ENCODE measurements around the gene MT1F.
A peak's percentile ranks its signal among the peaks of the same experiment; 100 is the strongest.

Gene MT1F

GRCh38 chr16:56625943-56626654, 31.7 kb upstream of the MT1F start:
- DNase-seq, result no peak

- DNase-seq, result no peak
These were observed 31.1 kb upstream of the MT1F start for GRCh38 chr16:56626685-56627084.

- DNase-seq, result no peak
These were observed 29.0 kb upstream of the MT1F start for GRCh38 chr16:56628486-56629350.

DNA sequence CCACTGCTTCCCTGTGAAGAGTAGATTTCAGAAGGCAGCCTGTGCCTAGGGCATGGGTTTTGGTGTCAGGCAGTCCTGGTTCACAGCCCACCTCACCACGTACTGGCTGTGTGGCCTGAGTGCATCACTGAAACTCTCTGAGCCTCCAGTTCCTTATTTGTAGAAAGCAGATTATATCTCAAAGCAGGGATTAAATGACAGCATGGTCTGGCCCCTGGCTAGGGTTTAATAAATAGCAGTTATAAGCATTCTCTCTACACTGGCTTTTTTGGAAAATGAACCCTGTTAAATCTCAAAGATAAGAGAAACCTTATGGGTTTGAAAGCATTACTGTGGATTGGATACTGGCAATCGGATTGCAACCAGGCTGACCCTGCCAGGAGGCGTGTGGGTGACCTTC, 28.2 kb upstream of the MT1F start:
- DNase-seq, result no peak

GRCh38 chr16:56630134-56630533, 27.6 kb upstream of the MT1F start:
- DNase-seq, result no peak

DNA sequence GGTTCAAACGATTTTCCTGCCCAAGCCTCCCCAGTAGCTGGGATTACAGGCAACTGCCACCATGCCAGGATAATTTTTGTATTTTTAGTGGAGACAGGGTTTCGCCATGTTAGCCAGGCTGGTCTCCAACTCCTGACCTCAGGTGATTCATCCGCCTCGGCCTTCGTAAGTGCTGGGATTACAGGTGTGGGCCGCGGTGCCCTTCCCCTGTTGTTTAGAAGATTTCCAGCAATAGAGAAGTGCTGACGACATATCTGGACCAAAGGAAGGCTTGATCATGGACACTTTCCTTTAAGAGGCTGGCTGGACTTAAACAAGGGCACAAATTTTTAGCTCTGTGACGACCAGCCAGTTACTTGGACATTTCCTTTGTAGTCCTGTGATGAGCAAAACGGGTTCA, 26.6 kb upstream of the MT1F start:
- no peak for DNase-seq

DNA sequence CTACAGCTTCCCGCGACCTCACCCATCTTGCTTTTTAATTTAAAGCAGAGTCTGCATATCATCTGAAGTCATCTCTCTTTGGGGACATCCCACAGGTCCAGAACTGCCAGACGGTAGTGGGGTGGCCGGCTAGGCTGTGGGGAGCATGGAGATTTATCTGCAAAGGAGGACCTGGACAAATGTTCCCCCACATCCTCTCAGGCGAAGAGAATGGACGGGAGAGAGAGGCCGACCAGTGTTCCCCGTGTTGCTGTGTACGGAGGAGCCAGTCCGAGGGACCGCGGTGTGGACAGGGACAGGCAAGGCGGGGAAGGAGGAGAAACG, 26.0 kb upstream of the MT1F start:
- DNase-seq, result no peak

DNA sequence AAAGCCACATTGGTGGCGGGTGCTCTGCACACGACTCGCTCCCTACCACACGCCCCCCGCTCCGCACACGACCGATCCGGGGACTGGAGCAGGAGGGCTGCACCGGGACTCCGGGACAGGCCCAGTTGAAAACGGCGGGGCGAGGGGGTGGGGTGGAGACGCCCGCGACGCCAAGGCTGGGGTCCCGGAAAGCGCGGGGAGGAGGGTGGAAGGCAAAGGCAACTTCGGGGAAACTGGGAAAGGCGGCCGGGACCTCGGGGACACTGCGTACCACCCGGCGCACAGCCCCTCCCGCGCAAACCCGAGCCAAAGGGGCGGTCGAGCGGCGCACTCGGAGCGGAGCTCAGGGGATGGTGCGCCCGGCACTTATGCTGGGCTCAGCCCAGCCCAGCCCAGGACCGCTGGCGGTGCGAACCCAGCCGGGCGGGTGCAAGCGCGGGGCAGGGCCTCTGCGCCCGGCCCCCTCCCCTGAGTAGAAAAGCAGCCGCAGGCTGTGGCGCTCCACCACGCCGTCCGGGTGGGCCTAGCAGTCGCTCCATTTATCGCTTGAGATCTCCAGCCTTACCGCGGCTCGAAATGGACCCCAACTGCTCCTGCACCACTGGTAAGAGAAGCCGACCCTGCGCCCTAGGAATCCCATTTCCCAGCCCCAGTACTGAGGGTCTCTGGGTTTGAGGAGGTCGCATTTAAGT, 25.5 kb upstream of the MT1F start, which contains the start of gene MT1M:
TSS of gene MT1M (plus strand) at position 504 of the 692 bp plus-strand sequence. CDS start at position 577, 73 bp downstream.
- DNase-seq, result no peak

DNA sequence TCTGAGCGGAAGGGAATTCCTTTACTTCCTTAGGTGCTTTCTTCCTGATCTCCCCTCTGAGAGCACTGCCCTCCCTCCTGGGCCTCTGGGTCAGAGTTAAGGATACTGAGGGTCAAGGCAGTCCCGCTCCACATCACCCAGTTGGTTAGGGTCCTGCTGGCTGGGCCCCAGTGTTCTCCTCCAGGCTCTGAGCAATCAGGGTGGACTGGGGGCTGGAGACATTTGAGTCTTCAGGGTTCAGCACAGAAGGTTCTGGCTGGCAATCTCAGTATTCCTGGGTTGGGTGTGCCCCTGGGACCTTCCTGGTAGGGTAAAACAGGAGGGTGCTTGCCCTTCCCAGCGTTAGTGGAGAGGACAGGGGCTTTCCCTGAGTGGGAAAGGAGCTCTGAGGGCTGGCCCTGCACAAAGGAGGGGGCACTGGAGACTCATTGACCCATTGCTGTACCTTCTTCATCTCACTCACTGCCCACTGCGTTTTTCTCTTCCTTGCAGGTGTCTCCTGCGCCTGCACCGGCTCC, 24.9 kb upstream of the MT1F start:
- no peak for DNase-seq

DNA sequence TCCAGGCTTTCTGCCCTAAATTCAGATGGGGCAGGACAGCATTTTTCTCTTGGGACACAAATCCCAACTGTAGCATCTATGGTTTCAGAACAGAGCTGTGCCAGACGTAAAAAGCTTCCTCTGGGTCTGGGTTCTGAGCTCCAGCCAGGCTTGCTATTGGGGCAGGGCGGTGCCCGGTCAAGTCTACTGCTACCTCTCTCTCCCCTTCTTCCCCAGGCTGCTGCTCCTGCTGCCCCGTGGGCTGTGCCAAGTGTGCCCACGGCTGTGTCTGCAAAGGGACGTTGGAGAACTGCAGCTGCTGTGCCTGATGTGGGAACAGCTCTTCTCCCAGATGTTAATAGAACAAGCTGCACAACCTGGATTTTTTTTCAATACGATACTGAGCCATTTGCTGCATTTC, 24.2 kb upstream of the MT1F start:
- DNase-seq, result no peak

DNA sequence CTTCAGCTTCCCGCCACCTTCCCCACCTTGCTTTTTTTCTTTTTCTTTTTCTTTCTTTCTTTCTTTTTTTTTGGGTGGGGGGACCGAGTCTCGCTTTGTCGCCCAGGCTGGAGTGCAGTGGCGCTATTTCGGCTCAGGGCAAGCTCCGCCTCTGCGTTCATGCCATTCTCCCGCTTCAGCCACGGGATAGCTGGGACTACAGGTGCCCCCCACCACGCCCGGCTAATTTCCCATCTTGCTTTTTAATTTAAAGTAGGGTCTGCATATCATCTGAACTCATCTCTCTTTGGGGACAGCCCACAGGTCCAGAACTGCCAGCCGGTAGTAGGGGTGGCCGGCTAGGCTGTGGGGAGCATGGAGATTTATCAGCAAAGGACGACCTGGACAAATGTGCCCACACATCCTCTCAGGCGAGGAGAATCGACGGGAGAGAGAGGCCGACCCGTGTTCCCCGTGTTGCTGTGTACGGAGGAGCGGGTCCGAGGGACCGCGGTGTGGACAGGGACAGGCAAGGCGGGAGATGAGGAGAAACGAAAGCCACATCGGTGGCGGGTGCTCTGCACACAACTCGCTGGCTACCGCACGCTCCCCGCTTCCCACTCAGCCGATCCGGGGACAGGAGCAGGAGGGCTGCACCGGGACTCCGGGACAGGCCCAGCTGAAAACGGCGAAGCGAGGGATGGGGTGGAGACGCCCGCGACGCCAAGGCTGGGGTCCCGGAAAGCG, 22.9 kb upstream of the MT1F start:
- no peak for DNase-seq

- DNase-seq, result no peak
These were observed 22.3 kb upstream of the MT1F start for GRCh38 chr16:56635441-56635967.

DNA sequence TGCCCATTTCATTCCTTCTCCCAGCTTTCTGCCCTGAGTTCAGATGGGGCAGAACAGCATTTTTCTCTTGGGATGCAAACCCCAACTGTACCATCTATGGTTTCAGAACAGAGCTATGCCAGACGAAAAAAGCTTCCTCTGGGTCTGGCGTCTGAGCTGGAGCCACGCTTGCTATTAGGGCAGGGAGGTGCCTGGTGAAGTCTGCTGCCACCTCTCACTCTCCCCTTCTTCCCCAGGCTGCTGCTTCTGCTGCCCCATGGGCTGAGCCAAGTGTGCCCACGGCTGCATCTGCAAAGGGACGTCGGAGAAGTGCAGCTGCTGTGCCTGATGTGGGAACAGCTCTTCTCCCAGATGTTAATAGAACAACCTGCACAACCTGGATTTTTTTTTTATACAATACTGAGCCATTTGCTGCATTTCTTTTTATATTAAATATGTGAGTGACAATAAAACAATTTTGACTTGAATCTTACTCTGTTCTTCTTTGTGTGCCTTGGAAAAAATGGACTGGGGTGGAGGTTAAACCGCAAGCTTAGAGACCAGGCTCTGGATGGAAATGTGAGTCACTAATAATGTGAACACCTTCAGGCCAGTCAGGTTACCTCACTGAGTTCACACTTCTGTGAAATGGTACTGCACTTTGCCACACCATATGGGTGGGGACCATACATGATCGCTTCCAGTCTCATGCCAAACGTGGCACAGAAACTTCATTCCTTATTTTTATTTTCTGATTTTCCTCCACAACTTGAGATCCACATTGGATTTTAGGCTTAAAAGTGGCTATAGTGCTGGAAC, 20.9 kb upstream of the MT1F start:
- DNase-seq, result no peak

DNA sequence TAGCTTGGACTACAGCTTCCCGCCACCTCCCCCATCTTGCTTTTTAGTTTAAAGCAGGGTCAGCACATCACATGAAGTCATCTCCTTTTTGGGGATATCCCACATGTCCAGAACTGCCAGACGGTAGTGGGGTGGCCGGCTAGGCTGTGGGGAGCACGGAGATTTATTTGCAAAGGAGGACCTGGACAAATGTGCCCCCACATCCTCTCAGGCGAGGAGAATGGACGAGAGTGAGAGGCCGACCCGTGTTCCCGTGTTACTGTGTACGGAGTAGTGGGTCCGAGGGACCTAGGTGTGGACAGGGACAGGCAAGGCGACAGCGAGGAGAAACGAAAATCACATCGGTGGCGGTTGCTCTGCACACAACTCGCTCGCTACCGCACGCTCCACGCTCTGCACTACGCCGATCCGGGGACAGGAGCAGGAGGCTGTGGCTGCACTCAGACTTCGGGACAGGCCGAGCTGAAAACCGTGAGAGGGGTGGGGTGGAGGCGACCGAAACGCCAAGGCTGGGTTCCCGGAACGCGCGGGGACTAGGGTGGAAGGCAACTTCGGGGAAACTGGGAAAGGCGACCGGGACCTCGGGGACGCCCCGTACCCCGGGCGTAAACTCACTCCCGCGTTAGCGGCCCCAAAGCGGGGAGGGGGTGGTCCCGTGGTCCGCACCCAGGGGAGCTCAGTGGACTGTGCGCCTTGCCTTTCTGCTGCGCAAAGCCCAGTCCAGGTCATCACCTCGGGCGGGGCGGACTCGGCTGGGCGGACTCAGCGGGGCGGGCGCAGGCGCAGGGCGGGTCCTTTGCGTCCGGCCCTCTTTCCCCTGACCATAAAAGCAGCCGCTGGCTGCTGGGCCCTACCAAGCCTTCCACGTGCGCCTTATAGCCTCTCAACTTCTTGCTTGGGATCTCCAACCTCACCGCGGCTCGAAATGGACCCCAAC, 19.7 kb upstream of the MT1F start, which contains the start of gene MT1A:
TSS of gene MT1A (plus strand) at position 853 of the 937 bp plus-strand sequence. CDS start at position 926, 73 bp downstream.
- no peak for DNase-seq

DNA sequence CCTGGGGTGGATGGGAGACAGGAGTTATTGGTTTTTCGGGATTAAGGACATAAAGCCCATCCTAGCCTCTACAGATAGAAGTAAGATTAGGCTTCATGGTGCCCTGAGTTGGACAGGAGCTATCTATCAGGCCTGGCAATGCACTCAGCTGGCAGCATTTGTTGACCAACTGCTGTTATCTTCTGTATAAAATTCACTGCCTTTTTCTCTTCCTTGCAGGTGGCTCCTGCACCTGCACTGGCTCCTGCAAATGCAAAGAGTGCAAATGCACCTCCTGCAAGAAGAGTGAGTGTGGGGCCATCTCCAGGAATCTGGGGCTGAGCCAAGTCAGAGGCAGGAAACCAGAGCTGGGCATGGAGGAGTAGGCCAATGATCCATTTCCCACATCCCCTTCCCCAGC, 18.7 kb upstream of the MT1F start:
- DNase-seq, result no peak

DNA sequence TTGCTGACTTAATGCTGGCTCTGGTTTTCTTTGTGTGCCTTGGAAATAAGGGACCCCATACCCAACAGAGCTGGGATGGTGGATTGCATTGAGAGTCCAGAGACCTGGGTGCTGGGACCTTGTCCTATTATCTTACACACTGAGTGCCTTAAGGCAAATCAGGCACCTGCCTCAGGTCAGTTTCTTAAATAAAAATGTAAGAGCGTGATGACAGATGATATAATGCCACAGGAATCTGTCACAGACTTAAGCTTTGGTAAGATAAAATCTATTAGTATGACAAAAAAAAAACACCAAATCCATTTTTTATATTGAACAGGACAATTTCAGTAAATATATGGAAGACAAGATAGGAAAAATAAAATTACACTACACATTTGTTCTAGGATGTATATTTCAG, 17.7 kb upstream of the MT1F start:
- DNase-seq, result no peak

- no peak for DNase-seq
These were observed 16.6 kb upstream of the MT1F start for GRCh38 chr16:56641166-56641565.

- peak; percentile 72 for DNase-seq
These were observed 14.5 kb upstream of the MT1F start for GRCh38 chr16:56643080-56643778.

DNA sequence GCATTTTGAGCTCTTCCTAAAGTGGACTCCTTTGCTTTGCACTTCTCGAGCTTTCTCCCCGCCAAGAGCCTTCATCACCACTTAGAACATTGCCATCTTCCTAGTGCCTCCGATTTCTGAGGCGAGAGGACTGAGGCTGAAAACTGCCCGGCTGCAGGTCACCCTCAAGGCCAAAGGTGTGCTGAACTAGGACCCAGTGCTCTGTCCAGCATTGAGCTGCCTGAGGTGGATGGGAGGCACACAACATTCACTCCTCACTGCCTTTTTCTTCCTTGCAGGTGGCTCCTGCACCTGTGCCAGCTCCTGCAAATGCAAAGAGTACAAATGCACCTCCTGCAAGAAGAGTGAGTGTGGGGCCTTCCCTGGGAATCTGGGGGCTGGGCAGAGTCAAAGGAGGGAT, 13.9 kb upstream of the MT1F start:
- no peak for DNase-seq

- DNase-seq, result no peak
These were observed 12.4 kb upstream of the MT1F start for GRCh38 chr16:56645311-56645710.
